Thoracic aorta endothelial cell (primary cell): ENCODE measurements around the gene VGLL2. TPM values are rescaled to one million over a fixed set of nuclear protein-coding genes. Genes with fewer than 3 reads are reported as not detected.

Experiments
- small RNA-seq: library from RNA; depleted of rRNA; stranded (forward); fragments of <200 nt; gene quantifications from one replicate; pipeline ENCODE3, GENCODE V24; 2012
- total RNA-seq: library from RNA; depleted of rRNA; stranded (reverse); fragments of >200 nt; gene quantifications from 2 replicates; pipeline ENCODE4 v1.2.3, GENCODE V29; 2012

Gene VGLL2
- not detected in 2 replicates for total RNA-seq

DNA sequence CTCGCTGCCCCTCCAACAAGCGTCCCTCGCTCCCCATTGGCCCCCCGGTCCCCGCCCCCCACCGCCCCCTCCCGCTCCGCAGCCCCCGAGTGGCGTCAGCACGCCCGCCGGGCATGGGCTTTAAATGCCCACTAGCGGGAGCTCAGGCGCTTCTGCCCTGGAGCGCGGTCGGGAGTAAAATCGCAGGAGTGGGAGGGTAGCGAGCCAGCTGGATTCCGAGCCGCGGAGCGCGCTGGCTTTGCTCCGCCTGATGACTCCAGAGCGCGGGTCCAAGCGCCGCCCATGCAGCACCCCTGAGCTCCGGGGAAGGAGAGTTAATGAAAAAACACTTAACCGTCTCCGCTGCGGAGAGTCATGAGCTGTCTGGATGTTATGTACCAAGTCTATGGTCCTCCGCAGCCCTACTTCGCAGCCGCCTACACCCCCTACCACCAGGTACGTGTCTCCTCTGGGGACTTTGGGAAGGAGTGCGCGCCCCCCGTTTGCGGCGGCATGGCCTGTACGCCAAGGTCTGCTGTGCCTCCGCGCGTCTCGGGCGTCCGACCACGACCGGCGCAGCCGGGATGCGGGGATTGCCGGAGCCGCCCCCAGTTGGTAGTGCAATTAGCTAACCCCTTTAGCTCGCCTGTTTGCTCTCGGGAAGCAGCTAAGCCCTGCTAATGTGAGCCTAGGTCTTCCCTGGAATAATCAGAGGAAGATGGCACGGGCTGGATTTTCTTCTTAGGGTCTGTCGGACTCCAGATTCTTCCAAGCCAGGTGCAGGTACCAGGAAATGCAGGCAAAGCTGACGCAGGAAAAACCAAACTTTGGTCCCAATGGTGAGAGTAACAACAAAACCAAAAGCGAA is at the start of gene VGLL2:
TSS of gene VGLL2 (plus strand) at position 149 of the 847 bp plus-strand sequence. CDS start at position 355, 206 bp downstream.

Small RNAs within 50 kb of the gene (small RNA-seq; reads per million reads assigned to genes)
- gene RN7SKP18 = not detected

Other genes with a start within 250 kb of the VGLL2 start
- gene ROS1, start 160.4 kb downstream of the VGLL2 start, total RNA-seq = not detected in 2 replicates
- gene DCBLD1, start 217.1 kb downstream of the VGLL2 start, total RNA-seq = 27.5 and 45.9 TPM in 2 replicates